ENCODE data around the gene HK1.

HK1 gene

GRCh38 chr10:69253171-69253570 lies 25.1 kb upstream of the HK1 start:
- Histone ChIP-seq H2BK5ac (ENCODE audit: low read depth, low read length, poor library complexity) (no peak overlapping the region), H4K12ac (ENCODE audit: low read depth, low read length) (no peak overlapping the region), H3K4me2 (ENCODE audit: low read length) (no peak overlapping the region), H3K23ac (ENCODE audit: low read length) (no peak overlapping the region), H3K79me2 (ENCODE audit: control insufficient read depth, insufficient read depth, low read length, poor library complexity) (no peaks in the 10 kb centered on the region), H3K14ac (ENCODE audit: low read length) (no peak overlapping the region), H3K27me3 (ENCODE audit: insufficient read depth, low read length) (no peaks in the 10 kb centered on the region), H3K9ac (ENCODE audit: low read length) (no peak overlapping the region), H3K79me1 (ENCODE audit: low read length) (no peaks in the 10 kb centered on the region), H4K91ac (ENCODE audit: low read depth, low read length) (no peak overlapping the region), H3K9me3 (ENCODE audit: insufficient read depth, low read depth, low read length) (no peaks in the 10 kb centered on the region), H3K4ac (ENCODE audit: low read depth, low read length) (no peak overlapping the region), H3K27ac (ENCODE audit: low read depth, low read length) (no peak overlapping the region), H2BK120ac (ENCODE audit: insufficient read depth, low read length, poor library complexity) (no peak overlapping the region), H4K8ac (ENCODE audit: low read depth, low read length) (no peak overlapping the region), H3K4me1 (ENCODE audit: control insufficient read depth in 1 of 2, insufficient read depth in 2 of 2, low read length in 2 of 2) (no peaks in the 10 kb centered on the region), H3K18ac (ENCODE audit: low read length) (no peak overlapping the region), H2AK5ac (ENCODE audit: low read length) (no peak overlapping the region), H3K36me3 (ENCODE audit: control insufficient read depth in 1 of 2, insufficient read depth in 2 of 2, low read length in 2 of 2) (no peaks in the 10 kb centered on the region), H2BK12ac (ENCODE audit: low read length) (no peak overlapping the region), H2AFZ (ENCODE audit: insufficient read depth, low read length, poor library complexity) (no peak overlapping the region), H3K4me3 (ENCODE audit: low read depth, low read length) (no peak overlapping the region)
- no CpG with 5 or more reads among the region's 3 CpGs for WGBS (ENCODE audit: extremely low coverage, insufficient coverage, insufficient read length)
- DNase-seq, result no peak

DNA sequence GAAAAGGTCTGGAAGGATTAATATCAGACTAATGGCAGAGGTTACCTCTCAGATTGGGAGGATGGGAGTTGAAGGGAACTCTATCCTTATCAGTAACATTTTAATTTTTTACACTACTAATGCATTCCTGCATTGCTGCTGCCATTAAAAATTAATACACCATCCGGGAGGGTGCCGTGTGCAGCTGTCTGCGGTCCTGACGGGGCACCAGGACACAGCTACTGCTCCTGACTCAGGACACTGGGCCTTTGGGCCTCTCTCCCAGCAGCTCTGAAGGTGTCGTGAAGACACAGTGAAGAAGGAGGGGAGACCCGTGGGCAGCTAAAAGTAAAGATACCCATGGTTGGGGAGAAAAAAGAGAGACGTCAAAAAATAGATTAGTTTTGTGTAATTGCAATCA lies 23.4 kb upstream of the HK1 start:
- Histone ChIP-seq H2AFZ (ENCODE audit: insufficient read depth, low read length, poor library complexity) (no peak overlapping the region), H3K79me1 (ENCODE audit: low read length) (no peaks in the 10 kb centered on the region), H3K4me3 (ENCODE audit: low read depth, low read length) (no peak overlapping the region), H3K14ac (ENCODE audit: low read length) (no peak overlapping the region), H3K4me1 (ENCODE audit: control insufficient read depth in 1 of 2, insufficient read depth in 2 of 2, low read length in 2 of 2) (no peaks in the 10 kb centered on the region), H4K91ac (ENCODE audit: low read depth, low read length) (no peak overlapping the region), H3K36me3 (ENCODE audit: control insufficient read depth in 1 of 2, insufficient read depth in 2 of 2, low read length in 2 of 2) (no peaks in the 10 kb centered on the region), H2AK5ac (ENCODE audit: low read length) (no peak overlapping the region), H3K79me2 (ENCODE audit: control insufficient read depth, insufficient read depth, low read length, poor library complexity) (no peaks in the 10 kb centered on the region), H3K27me3 (ENCODE audit: insufficient read depth, low read length) (no peaks in the 10 kb centered on the region), H4K8ac (ENCODE audit: low read depth, low read length) (no peak overlapping the region), H2BK5ac (ENCODE audit: low read depth, low read length, poor library complexity) (no peak overlapping the region), H2BK120ac (ENCODE audit: insufficient read depth, low read length, poor library complexity) (no peak overlapping the region), H3K9me3 (ENCODE audit: insufficient read depth, low read depth, low read length) (no peaks in the 10 kb centered on the region), H3K4ac (ENCODE audit: low read depth, low read length) (no peak overlapping the region), H4K12ac (ENCODE audit: low read depth, low read length) (no peak overlapping the region), H3K23ac (ENCODE audit: low read length) (no peak overlapping the region), H2BK12ac (ENCODE audit: low read length) (no peak overlapping the region), H3K4me2 (ENCODE audit: low read length) (no peak overlapping the region), H3K27ac (ENCODE audit: low read depth, low read length) (no peak overlapping the region), H3K18ac (ENCODE audit: low read length) (no peak overlapping the region), H3K9ac (ENCODE audit: low read length) (no peak overlapping the region)
- no peak for DNase-seq
- WGBS (ENCODE audit: extremely low coverage, insufficient coverage, insufficient read length), result no CpG with 5 or more reads among the region's 7 CpGs

DNA sequence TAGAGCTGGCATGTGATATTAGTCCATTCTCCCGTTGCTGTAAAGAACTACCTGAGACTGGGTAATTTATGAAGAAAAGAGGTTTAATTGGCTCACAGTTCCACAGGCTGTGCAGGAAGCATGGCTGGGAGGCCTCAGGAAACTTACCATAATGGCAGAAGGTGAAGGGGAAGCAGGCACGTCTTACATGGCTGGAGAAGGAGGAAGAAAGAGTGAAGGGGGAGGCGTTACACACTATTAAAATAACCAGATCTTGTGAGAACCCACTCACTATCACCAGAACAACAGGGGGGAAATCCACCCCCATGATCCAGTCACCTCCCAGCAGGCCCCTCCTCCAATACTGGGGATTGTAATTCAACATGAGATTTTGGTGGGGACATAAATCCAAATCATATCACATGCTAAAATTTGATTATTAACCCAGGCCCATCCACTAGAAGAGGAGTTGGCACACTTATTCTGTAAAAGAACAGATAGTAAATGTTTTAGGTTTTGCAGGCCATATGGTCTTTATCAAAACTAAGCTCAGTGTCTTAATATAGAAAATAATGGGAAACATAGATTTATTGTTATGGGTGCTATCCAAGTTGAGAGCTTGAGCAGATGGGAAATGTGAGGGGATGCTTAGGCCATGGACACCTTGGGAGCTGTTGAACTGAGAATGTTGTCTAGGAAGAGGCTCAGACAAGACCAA lies 18.6 kb upstream of the HK1 start:
- Histone ChIP-seq H3K27ac (ENCODE audit: low read depth, low read length) (no peak overlapping the region), H2BK120ac (ENCODE audit: insufficient read depth, low read length, poor library complexity) (no peak overlapping the region), H3K4ac (ENCODE audit: low read depth, low read length) (no peak overlapping the region), H3K9ac (ENCODE audit: low read length) (no peak overlapping the region), H2AK5ac (ENCODE audit: low read length) (no peak overlapping the region), H4K8ac (ENCODE audit: low read depth, low read length) (no peak overlapping the region), H2BK12ac (ENCODE audit: low read length) (no peak overlapping the region), H3K14ac (ENCODE audit: low read length) (no peak overlapping the region), H4K12ac (ENCODE audit: low read depth, low read length) (no peak overlapping the region), H2BK5ac (ENCODE audit: low read depth, low read length, poor library complexity) (no peak overlapping the region), H3K4me3 (ENCODE audit: low read depth, low read length) (no peak overlapping the region), H3K23ac (ENCODE audit: low read length) (no peak overlapping the region), H3K4me2 (ENCODE audit: low read length) (no peak overlapping the region), H3K79me2 (ENCODE audit: control insufficient read depth, insufficient read depth, low read length, poor library complexity) (no peaks in the 10 kb centered on the region), H2AFZ (ENCODE audit: insufficient read depth, low read length, poor library complexity) (no peak overlapping the region), H3K27me3 (ENCODE audit: insufficient read depth, low read length) (no peaks in the 10 kb centered on the region), H3K4me1 (ENCODE audit: control insufficient read depth in 1 of 2, insufficient read depth in 2 of 2, low read length in 2 of 2) (no peaks in the 10 kb centered on the region), H3K18ac (ENCODE audit: low read length) (no peak overlapping the region), H3K79me1 (ENCODE audit: low read length) (no peaks in the 10 kb centered on the region), H3K36me3 (ENCODE audit: control insufficient read depth in 1 of 2, insufficient read depth in 2 of 2, low read length in 2 of 2) (no peaks in the 10 kb centered on the region), H4K91ac (ENCODE audit: low read depth, low read length) (no peak overlapping the region), H3K9me3 (ENCODE audit: insufficient read depth, low read depth, low read length) (no peaks in the 10 kb centered on the region)
- no peak for DNase-seq
- no CpG with 5 or more reads among the region's 3 CpGs for WGBS (ENCODE audit: extremely low coverage, insufficient coverage, insufficient read length)

- Histone ChIP-seq H3K4me1 (ENCODE audit: control insufficient read depth in 1 of 2, insufficient read depth in 2 of 2, low read length in 2 of 2) (no peaks in the 10 kb centered on the region), H3K18ac (ENCODE audit: low read length) (no peak overlapping the region), H3K4me3 (ENCODE audit: low read depth, low read length) (no peak overlapping the region), H3K23ac (ENCODE audit: low read length) (no peak overlapping the region), H2AK5ac (ENCODE audit: low read length) (no peak overlapping the region), H4K8ac (ENCODE audit: low read depth, low read length) (no peak overlapping the region), H4K12ac (ENCODE audit: low read depth, low read length) (no peak overlapping the region), H3K9ac (ENCODE audit: low read length) (no peak overlapping the region), H3K79me2 (ENCODE audit: control insufficient read depth, insufficient read depth, low read length, poor library complexity) (no peaks in the 10 kb centered on the region), H2BK5ac (ENCODE audit: low read depth, low read length, poor library complexity) (no peak overlapping the region), H2BK120ac (ENCODE audit: insufficient read depth, low read length, poor library complexity) (no peak overlapping the region), H3K14ac (ENCODE audit: low read length) (no peak overlapping the region), H4K91ac (ENCODE audit: low read depth, low read length) (no peak overlapping the region), H2BK12ac (ENCODE audit: low read length) (no peak overlapping the region), H3K9me3 (ENCODE audit: insufficient read depth, low read depth, low read length) (no peaks in the 10 kb centered on the region), H2AFZ (ENCODE audit: insufficient read depth, low read length, poor library complexity) (no peak overlapping the region), H3K4ac (ENCODE audit: low read depth, low read length) (no peak overlapping the region), H3K27ac (ENCODE audit: low read depth, low read length) (no peak overlapping the region), H3K36me3 (ENCODE audit: control insufficient read depth in 1 of 2, insufficient read depth in 2 of 2, low read length in 2 of 2) (no peaks in the 10 kb centered on the region), H3K79me1 (ENCODE audit: low read length) (no peaks in the 10 kb centered on the region), H3K4me2 (ENCODE audit: low read length) (no peak overlapping the region), H3K27me3 (ENCODE audit: insufficient read depth, low read length) (no peaks in the 10 kb centered on the region)
- WGBS (ENCODE audit: extremely low coverage, insufficient coverage, insufficient read length), result no CpG with 5 or more reads among the region's 8 CpGs
- no peak for DNase-seq
These were observed 17.1 kb upstream of the HK1 start for GRCh38 chr10:69261184-69261583.
